ENCODE results near the gene CDHR2.

Gene CDHR2

DNA sequence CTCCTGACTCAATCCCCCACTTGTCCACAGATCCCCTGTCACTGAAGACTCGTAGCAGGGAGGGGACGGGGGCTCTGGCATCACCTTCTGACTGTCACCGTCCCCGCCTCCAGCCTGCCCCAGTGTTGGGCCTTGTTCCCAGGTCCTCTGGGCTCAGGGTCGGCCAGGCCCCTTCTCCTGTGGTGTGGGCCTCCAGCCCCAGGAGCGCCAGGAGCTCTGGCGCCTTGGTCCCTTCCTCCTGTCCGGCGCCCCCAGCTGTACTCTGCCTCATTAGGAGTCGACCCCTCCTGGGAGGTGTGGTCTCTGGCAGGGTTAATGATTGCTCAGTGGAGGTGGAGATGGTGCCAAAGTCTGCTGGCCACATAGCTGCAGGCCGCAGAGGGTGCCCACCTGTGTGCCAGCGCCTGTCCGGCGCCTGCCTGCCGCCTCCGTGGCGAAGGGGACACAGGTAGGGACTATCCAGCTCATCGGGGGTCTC, at the start of gene CDHR2:
TSS of gene CDHR2 (plus strand) at position 376 of the 478 bp plus-strand sequence. CDS start 16,011 bp downstream, outside the sequence.
- no peak for DNase-seq (ENCODE audit: low read depth in 2 of 2)

- no peak for DNase-seq (ENCODE audit: low read depth in 2 of 2)
Observed at GRCh38 chr5:176500511-176500910, 48.6 kb upstream of the CDHR2 start.

DNA sequence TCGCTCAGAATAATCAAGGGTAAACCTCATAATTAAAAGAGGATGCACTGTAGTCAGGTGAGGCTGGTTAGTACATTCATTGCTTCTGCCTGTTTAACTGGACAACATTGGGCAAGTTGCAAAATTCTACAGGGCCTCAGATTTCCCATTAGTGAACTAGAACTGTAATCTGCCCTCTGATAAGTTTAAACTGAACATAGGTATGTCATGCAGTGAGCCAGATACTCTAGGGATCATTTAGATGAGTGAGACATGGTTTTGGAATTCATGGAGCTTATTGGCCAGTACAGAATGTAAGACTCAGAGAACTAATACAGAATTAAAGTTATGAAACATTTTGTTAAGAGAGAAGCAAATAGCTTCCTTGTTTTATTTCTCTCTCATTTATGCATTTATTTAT, 47.8 kb upstream of the CDHR2 start:
- no peak for DNase-seq (ENCODE audit: low read depth in 2 of 2)

DNA sequence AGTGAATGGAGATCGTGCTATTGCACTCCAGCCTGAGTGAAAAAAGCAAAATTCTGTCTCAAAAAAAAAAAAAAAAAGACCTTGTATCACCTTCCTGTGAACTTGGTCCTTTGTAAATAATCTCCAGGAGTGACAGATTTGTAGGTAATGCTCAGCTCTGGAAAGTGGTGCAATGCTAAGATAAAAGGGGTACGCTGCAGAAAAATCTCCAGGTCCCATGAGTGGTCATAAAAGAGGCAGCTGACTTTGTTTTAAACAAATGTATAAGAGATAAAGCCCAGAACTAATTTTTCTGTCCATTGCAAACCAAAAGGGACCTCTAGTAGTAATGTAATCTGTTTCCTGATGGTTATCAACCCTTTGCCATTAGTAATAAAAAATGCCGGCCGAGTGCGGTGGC, 45.6 kb upstream of the CDHR2 start:
- DNase-seq (ENCODE audit: low read depth in 2 of 2): no peak

DNA sequence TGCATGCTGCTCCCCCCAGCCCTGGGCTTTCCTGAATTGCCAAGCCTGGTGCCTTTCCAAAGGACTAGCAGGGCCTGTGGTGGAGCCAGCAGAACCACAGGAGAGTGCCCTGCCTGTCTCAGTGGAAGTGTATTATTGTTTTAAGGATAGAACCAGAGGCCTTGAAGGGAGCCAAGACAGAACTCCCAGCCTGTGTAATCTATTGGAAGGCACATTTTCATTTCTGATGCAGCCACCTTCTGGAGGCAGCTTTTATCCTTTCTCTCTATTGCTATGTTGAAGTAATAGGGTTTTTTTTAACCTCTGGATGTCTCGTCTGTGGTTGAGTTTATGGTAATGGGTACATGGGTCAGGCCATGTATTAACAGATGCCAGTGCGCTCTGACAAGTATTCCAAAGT, 41.2 kb upstream of the CDHR2 start:
- no peak for DNase-seq (ENCODE audit: low read depth in 2 of 2)

DNA sequence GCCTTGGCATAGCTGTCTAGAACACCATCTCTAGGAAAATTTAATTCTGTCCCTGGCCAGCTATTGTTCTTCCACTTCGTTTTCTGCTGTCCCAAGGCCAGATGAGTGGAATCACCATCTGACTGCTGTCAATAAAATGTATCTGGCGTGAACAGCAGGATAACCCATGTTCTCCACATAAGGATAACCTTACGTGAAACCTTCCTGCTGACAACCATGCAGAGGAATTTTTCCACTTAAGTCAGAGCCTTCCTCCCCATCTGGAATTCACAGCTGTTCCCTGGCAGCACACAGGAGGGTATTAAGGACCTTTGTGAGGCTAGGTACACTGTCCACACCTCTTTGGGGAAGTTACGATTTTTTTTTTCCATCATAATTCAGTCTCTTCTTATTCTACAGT, 40.5 kb upstream of the CDHR2 start:
- DNase-seq (ENCODE audit: low read depth in 2 of 2): no peak

DNA sequence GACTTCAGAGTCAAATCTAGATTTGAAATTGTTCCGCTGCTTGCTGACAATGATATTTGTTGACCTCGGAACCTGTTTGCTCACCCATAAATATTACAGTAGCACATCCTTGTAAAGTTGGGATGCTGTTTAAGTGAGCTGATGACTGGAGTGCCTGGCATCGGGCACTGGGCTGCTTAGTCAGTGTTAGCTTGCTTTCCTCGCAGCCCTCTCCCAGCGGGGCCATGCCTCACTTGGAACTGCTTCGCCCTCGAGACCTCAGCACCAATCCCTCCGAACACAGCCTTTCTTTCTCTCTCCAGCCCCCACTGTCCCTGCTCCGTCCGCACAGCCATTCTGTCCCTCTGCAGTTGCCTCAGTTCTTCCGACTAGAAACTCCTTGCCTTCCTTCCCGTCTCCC, 35.4 kb upstream of the CDHR2 start:
- no peak for DNase-seq (ENCODE audit: low read depth in 2 of 2)

- no peak for DNase-seq (ENCODE audit: low read depth in 2 of 2)
Observed at GRCh38 chr5:176514244-176514950, 34.7 kb upstream of the CDHR2 start.

DNA sequence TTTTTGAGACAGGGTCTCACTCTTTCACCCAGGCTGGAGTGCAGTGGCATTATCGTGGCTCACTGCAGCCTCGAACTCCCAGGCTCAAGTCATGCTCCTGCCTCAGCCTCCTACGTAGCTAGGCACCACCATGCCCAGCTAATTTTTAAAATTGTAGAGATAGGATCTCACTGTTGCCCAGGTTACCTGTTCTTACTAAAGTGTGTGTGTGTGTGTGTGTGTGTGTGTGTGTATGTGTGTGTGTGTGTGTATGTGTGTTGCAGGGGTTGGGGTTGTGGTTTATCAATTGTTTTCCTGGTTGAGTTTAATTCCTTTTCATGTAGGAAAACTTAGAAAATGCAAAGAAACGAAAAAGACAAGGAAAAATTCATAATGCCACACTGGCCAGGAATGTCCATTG, 33.7 kb upstream of the CDHR2 start:
- no peak for DNase-seq (ENCODE audit: low read depth in 2 of 2)

GRCh38 chr5:176517053-176517661, 32.0 kb upstream of the CDHR2 start:
- no peak for DNase-seq (ENCODE audit: low read depth in 2 of 2)

DNA sequence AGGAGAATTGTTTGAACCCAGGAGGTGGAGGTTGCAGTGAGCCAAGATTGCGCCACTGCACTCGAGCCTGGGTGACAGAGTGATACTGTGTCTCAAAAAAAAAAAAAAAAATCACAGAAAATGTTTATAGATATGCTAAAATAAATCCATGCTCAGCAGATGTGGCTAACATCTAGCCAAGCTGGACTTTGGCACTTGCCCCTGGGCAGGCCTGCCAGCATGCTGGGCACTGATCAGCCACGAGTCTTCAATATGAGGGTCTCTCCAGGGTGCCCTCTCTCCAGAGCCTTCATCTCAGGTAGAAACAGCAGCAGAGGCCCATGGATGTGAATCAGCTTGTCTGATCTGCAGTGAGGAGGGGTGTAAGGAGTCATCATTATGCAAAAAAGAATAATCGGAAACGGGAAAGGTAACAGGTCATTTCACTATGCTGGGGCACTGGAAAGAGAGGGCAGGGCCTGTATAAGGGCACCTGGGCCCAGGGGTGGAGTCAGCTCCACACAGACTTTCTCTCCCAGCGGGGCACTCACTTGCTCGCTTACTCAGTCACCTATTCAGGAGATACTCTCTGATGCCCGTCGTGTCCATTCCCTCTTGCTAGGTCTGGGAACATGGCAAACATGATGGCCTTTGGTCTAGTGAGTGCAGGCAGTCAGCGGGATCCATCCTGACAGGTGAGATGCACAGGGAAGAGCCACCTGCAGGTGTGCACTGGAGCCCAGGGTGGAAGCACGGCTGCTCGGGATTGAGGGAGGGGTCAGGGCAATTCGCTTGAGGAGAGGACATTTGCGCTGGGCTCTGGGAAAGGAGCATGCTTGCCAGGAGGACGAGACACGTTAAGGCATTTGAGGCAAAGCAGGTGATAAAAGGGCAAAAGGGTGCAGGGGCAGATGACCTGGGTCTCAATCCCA, 29.1 kb upstream of the CDHR2 start:
- DNase-seq (ENCODE audit: low read depth in 2 of 2): no peak

DNA sequence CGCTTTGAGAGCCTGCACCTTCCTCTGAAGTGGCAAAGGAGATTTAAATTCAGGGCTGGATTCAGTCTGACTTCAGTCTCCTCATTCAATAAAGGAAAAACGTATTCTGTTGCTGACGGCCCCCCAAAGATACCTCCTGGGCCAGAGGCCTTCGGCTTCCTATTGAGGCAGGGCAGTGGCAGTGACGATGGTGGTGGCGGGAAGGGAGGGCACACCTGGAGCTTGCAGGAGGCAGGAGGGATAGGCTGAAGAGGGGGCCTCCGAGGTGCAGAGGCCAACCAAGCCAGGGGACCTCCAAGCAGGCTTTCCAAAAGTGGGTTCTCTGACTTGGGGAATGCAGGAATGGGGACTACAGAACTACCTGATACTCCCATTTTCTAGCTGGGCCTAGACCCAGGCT, 27.9 kb upstream of the CDHR2 start:
- DNase-seq (ENCODE audit: low read depth in 2 of 2): no peak

- DNase-seq (ENCODE audit: low read depth in 2 of 2): no peak
Observed at GRCh38 chr5:176521699-176522263, 27.4 kb upstream of the CDHR2 start.

- no peak for DNase-seq (ENCODE audit: low read depth in 2 of 2)
Observed at GRCh38 chr5:176524138-176524537, 25.0 kb upstream of the CDHR2 start.

GRCh38 chr5:176524987-176525386, 24.2 kb upstream of the CDHR2 start:
- DNase-seq (ENCODE audit: low read depth in 2 of 2): no peak

DNA sequence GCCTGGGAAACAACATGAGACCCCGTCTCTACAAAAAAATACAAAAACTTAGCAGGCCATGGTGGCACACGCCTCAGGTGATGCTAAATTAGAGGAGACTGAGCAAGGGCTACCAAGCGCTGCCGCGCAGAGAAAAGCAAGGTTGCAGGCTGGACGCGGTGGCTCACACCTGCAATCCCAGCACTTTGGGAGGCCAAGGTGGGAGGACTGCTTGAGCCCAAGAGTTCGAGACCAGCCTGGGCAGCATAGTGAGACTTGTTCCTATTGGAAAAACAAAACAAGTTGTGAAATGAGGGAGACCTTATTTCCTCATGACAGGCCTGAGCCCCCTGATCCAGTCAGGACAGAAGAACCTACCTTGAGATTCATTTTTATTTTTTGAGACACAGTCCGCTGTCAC, 23.5 kb upstream of the CDHR2 start:
- no peak for DNase-seq (ENCODE audit: low read depth in 2 of 2)

DNA sequence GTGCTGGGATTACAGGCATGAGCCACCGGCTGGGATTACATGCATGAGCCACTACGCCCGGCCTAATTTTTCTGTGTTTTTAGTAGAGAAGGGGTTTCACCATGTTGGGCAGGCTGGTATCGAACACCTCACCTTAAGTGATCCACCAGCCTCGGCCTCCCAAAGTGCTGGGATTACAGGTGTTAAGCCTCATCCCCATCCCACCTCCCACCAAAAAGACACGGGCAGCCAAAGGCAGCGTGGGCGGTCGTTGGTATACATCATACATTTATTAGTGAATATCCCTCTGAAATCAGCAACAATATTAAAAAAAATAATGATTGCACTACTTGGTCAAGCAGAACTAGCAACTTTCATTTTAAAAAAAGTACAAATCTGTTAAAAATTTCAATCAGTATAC, 22.7 kb upstream of the CDHR2 start:
- no peak for DNase-seq (ENCODE audit: low read depth in 2 of 2)

DNA sequence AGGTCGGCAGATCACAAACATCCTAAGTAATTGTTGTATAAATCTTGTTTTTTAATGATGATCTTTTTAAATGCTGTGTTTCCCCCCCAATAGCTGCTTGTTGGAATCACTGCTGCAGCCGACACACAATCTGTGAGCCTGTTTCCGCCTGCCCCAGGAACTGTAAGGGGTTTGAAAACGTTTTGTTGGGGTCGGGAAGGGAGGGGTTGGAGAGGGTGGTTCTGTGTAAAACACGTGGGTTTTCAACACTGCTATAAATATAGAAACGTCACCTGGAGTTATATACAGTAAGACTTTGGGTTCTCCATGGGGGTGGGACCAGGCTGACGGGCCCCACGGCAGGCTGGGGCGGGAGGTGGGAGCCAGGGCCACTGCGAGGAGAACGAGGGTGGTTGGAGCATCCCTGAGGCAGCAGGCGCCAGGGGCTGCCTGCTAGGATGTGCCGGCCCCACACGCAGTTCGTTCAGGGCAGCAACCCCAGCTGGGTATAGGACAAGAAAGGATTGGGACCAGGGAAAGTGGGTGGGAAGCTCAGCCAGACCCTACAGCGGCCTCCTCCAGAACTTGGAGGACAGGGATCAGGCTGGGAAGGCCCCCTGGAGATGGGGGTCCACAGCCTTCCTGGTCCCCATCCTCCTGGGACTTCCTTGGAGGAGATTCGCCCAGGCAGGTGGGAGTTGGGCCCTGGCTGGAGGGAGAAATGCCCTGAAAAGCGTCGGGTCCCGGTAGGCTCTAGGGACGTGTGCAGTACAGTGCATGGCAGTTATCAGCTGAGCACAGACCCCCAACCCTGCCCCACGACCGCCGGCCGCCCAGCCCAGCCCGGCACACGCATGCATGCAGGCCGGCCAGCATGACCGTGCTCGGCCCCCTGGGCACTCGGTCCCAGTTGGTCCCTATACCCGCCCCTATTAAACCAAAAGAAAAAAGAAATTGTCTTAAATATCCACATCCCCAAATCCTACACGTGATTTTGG, 21.6 kb upstream of the CDHR2 start:
- DNase-seq (ENCODE audit: low read depth in 2 of 2): no peak

- no peak for DNase-seq (ENCODE audit: low read depth in 2 of 2)
Observed at GRCh38 chr5:176528301-176528700, 20.8 kb upstream of the CDHR2 start.

DNA sequence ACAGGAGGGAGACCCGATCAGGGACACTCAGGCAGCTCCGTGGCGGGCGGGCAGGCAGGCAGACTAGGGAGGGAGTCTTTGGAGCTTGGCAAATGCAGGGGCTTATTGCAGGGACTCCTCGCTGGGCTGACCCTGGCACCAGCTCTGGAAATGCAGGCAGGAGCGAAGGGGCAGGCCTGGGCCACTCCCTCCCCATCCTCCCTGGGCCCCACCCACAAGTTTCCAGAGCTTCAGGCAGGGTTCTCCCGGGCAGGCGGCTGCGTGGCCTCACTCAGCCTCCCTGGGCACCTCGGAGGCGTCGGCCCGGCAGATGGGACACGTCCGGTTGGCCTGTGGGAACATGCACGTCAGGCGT, 20.4 kb upstream of the CDHR2 start:
- no peak for DNase-seq (ENCODE audit: low read depth in 2 of 2)

- DNase-seq (ENCODE audit: low read depth in 2 of 2): no peak
Observed at GRCh38 chr5:176529116-176529740, 19.9 kb upstream of the CDHR2 start.

All from stimulated activated CD4-positive, alpha-beta T cell treated with anti-CD3 and anti-CD28 coated beads, Interleukin-4, amount 100 ng/mL, for 48 hours (primary cell).